HG03469 (cell line): ENCODE results near the gene GRIA4.

Experiments
- ATAC-seq: cut with Tn5 transposase; IDR thresholded peaks from one replicate; pipeline ENCODE4 v1.9.1; 2021; ENCODE audit warnings: mild to moderate bottlenecking, moderate library complexity, moderate number of reproducible peaks; ENCODE audit not compliant: unreplicated experiment

The GRIA4 gene

DNA sequence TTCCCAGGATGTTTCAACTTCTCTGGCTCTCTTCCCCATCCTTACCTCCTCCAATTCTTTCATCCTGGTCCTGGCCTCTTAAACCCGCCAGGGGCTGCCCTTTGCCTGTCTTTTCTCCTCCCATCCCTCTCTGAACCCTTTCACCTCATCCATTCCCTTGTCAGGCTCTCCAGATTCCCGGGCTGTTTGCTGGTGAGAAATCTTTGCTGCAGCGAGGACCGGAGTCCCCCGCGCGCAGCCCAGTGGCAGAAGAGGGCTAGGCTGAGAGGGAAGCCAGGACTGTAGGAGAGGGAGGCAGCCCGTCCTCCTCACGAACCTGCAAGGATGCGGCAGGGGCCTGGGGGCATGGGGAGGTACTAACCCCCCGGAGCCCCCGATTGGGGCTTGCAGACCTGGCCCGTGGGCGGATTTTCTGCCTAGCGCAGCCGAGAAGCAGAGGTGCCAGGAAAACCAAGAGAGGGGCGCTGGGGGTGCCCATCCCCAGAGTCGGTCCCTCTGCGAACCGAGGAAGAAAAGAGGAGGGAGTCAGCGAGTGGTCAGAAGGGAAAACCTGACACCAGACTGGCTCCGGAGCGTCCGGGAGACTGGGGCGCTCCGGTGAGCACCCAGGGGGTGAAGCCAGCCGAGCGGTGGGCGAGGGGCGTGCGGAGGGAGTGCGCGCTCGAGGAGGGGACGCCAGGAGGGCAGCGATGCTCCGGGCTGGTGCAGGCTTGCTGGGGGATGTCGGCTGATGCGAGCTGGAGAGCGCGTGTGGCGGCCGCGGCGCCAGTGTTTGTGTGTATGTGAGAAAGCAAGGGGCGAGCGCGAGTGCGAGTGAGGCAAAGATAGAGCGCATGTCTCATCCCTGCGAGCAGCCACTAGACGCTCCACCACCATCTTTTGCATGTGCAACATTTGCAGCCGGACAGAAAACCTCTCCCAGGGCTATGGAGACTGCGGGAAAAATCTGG, at the start of gene GRIA4:
Gene GRIA4, plus strand, starts transcription at position 242 of the 950 bp plus-strand sequence. CDS start 925 bp downstream, outside the sequence.
- ATAC-seq: no peak

GRCh38 chr11:105573091-105573490, 36.8 kb upstream of the GRIA4 start:
- ATAC-seq: no peak

DNA sequence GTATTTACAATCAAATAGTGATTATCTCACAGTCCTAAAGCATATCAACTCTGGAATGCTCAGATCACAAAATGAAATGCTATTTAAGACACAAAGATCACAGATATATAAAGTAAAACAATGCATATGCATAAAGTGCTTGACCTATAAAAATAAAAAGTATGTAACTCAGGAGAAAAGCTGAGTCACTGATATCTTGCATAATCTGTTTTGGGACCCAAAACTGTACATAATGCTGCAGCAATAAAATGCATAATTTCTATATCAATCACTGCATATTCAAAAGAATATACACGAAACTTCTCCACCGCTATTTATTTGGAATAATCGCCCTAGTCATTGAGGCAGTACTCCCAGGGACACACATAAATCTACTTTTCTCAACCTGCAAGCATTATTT, 34.9 kb upstream of the GRIA4 start:
- no peak for ATAC-seq

DNA sequence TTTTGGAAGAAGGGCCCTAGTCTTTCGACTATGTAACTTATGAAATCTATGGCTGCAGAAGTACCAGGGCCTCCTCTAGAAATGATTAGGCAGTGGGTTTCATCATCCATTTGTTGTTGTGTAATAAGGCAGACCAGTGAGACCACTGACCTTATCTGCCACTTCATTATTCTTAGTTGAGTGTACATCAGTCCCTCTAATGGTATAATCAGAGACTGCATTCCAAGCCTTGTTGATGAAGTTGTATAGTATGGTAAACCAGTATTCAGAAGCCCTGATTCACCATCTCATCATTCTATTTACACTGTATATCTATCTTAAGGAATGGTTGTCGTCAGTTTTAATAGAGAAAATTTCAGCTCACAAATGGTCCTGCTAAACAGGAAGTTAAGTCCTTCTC, 32.2 kb upstream of the GRIA4 start:
- ATAC-seq: no peak

DNA sequence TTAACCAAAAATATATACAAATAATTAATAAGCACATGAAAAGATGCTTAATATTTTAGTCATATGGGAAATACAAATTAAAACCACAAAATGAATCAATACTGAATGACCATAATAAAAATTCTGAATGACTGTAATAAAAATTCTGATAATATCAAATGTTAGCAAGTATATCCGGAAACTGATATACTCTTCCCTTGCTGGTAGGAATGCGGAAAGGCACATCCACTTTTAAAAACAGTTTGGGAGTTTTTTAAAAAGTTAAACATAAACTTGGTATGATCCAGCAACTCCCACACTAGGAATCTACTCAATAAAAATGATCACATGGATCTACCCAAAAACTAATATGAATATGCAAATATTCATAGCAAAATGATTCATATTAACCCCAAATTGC, 30.8 kb upstream of the GRIA4 start:
- no peak for ATAC-seq

GRCh38 chr11:105582497-105582896, 27.4 kb upstream of the GRIA4 start:
- no peak for ATAC-seq

- no peak for ATAC-seq
Measured at GRCh38 chr11:105588001-105588400, 21.9 kb upstream of the GRIA4 start.

DNA sequence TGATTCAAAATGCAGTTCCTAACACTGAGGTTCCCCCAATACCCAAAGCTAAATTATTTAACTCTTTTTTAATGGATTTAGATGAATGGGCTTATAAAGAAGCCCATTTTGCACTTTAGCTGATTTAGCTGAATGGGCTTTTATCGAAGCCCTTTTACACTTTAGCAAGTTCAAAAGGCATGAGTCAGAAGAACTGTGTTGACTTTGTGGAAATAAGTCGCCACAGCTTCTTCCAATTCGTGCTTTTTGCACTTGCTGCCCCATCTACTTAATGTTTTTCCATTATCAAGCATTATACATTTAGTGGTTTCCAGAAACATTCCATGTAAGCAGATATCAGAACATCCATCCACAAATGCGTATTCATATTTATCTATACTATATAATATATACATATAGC, 20.5 kb upstream of the GRIA4 start:
- no peak for ATAC-seq

GRCh38 chr11:105592035-105592434, 17.8 kb upstream of the GRIA4 start:
- ATAC-seq: no peak

DNA sequence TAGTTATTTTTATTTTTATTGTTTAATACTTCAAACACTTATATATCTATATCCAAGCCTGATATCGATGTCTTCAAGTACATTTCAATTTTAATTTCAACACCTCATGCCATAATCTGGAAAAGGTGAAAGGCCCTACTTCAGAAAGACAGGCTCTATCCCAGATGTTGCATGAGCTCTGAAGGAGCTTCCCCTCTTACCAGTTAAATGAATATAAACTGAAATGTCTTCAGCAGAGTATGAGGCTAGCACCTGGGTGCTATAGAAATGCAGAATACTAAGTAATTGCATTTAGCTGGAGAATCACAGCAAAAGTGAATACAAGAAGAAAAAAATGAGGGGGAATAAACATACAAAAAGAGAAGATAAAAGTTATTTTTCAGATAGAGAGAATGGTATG, 11.5 kb upstream of the GRIA4 start:
- ATAC-seq: no peak

GRCh38 chr11:105603156-105603555, 6.7 kb upstream of the GRIA4 start:
- no peak for ATAC-seq

DNA sequence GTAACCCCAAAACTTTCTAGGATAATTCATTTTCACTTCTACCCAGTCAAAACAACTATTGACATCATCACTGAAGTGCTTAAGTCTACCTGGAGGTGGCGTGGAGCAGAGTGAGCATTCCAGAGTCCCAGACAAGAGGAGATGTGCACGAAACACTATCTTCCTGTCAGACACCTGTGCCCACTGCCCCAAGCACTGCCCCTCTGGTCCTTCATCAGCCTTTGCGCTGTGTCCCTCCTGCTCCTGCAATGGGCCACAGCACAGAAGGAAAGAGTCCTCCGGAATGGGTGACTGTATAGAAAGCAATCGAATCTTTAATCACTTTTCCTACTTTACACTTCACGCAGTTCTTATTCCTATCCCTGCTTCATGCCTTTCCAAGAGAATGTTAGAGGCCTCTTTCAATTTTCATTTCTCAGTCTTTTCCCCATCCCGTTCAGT, 512 bp upstream of the GRIA4 start:
- ATAC-seq: peak; percentile 76

GRCh38 chr11:105610871-105611571, 1.1 kb downstream of the GRIA4 start:
- ATAC-seq: no peak

GRCh38 chr11:105611572-105612441, 1.9 kb downstream of the GRIA4 start:
- ATAC-seq: no peak

GRCh38 chr11:105612771-105613170, 2.9 kb downstream of the GRIA4 start:
- ATAC-seq: no peak

DNA sequence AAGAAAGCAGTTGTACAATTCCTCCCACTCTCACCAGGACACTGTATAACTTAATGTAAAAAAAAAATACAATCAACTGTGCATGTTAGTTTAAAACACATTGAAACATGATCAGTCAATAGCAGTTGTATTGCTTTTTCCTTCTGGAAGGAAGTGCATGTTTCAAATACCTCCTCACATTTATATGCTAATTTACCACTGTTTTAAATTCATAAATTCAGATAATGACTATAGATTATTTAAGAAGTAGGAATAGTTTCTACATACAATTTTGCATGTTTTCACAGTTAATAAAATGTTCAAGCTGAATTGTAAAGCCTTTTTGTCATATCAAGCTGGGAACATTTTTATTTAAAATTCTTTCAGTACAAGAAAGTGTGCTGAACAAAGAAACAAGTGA, 3.3 kb downstream of the GRIA4 start:
- no peak for ATAC-seq

- ATAC-seq: no peak
Measured at GRCh38 chr11:105618343-105618955, 8.6 kb downstream of the GRIA4 start.

DNA sequence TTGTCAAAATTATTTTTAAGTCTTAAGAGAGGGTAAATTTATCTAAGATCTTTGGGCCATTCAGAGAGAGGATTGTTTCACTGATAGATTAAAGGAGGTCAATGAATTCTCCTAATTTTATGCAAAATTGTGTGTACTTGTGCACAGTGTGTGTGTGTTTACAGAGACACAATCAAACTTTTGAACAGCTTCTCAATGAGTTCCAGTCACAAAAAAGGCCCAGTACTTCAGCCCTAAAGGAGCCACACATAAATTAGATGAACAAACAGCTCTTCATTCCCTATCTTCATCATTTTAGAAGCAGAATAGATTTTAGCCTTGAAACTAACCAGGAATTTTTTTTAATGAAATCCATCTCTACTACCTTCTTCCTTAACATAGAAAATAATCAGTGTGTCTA, 9.7 kb downstream of the GRIA4 start:
- no peak for ATAC-seq

DNA sequence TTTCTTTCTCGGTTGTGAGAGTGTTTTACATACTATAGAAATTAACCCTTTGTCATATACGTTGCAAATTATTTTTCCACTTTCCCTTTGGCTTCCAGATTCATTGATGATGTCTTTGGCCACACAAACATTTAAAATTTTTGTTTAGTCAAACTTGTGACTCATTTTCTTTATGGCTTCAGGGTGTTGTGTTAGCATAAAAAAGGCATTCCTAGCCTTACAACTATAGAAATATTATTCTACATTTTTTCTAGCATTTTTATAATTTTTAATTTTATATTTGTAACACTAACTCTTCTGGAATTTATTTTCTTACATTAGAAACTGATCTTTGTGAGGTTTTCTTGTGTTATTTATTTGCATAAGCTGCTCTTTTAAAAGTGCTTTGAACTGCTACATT, 12.1 kb downstream of the GRIA4 start:
- ATAC-seq: no peak

- no peak for ATAC-seq
Measured at GRCh38 chr11:105632316-105632715, 22.4 kb downstream of the GRIA4 start.

- no peak for ATAC-seq
Measured at GRCh38 chr11:105635466-105635865, 25.6 kb downstream of the GRIA4 start.
